Peyer's patch (tissue), 4 donors: ENCODE measurements around the gene PILRB. TPM values are rescaled to one million over a fixed set of nuclear protein-coding genes. Genes with fewer than 3 reads are reported as not detected.
"Not testable (repeated sequence)": the region's sequence is repeated elsewhere in the genome, so short reads cannot be mapped to it uniquely, and the experiment has no call there.

Source experiments
- DNase-seq, 3 donors: peaks; one replicate each; pipeline ENCODE4 v3.0.0-alpha.2; 2017 to 2019
- H3K27ac ChIP-seq, 4 donors: fragments of 200-600 bp; sonication (generic); one replicate each; pipeline ENCODE4 v1.5.1; 2016 to 2019
- H3K27me3 ChIP-seq, 2 donors: fragments of 200-600 bp; sonication (generic); one replicate each; pipeline ENCODE4 v1.5.1; 2019
- H3K36me3 ChIP-seq, 3 donors: fragments of 200-600 bp; sonication (generic); one replicate each; pipeline ENCODE4 v1.5.1; 2016 to 2019
- H3K4me1 ChIP-seq, 4 donors: fragments of 200-600 bp; sonication (generic); one replicate each; pipeline ENCODE4 v1.5.1; 2016 to 2019
- H3K4me3 ChIP-seq, 4 donors: fragments of 200-600 bp; sonication (generic); 1 replicate in 3 of 4; 2 replicates in 1 of 4; pipeline ENCODE4 v1.5.1; 2016 to 2019; ENCODE audit warnings: mild to moderate bottlenecking in 1 of 4
- H3K9me3 ChIP-seq, 4 donors: fragments of 200-600 bp; sonication (generic); one replicate each; pipeline ENCODE4 v1.5.1; 2016 to 2019; ENCODE audit warnings: mild to moderate bottlenecking in 1 of 4
- CTCF ChIP-seq, 6 experiments: fragments of 450-650 bp in 4 of 6; fragments of 200-600 bp in 2 of 6; sonication (generic) in 1 of 6; IDR thresholded peaks; one replicate each; pipeline ENCODE4 v1.5.1; 2017 to 2019; ENCODE audit warnings: antibody characterized with exemption in 6 of 6, mild to moderate bottlenecking in 3 of 6, moderate library complexity in 1 of 6
- POLR2A ChIP-seq, 2 donors: fragments of 450-650 bp; IDR thresholded peaks; one replicate each; pipeline ENCODE4 v1.5.1; 2017; ENCODE audit warnings: antibody characterized with exemption in 2 of 2, mild to moderate bottlenecking in 2 of 2, moderate library complexity in 2 of 2
- total RNA-seq, 4 donors: library from RNA; depleted of rRNA; stranded (reverse); fragments of >200 nt; gene quantifications; one replicate each; pipeline ENCODE4 v1.1.0, GENCODE V29; 2016

The PILRB gene
- total RNA-seq, 4 donors from 2014 or later, result 73.6 to 179 (median 150) TPM

GRCh38 chr7:100380196-100380595 is 22.3 kb downstream of the PILRB start:
- TF ChIP-seq POLR2A (IDR thresholded peaks at IDR 0.05) (no peak), CTCF (IDR thresholded peaks at IDR 0.05) (no peak)
- Histone ChIP-seq H3K27me3 (no peaks in the 10 kb centered on the region), H3K36me3 (no peaks in the 10 kb centered on the region), H3K4me3 (no peak overlapping the region), H3K9me3 (no peaks in the 10 kb centered on the region), H3K27ac (no peak overlapping the region), H3K4me1 (no peaks in the 10 kb centered on the region)
- DNase-seq, result no peak

- DNase-seq, H3K36me3 ChIP-seq, H3K4me3 ChIP-seq, H3K27ac ChIP-seq, H3K4me1 ChIP-seq, H3K27me3 ChIP-seq, H3K9me3 ChIP-seq: not testable (repeated sequence)
These were observed 23.8 kb downstream of the PILRB start for GRCh38 chr7:100381531-100382233.

- H3K36me3 ChIP-seq, H3K27me3 ChIP-seq, H3K4me1 ChIP-seq, H3K4me3 ChIP-seq, H3K27ac ChIP-seq, DNase-seq, H3K9me3 ChIP-seq: not testable (repeated sequence)
- TF ChIP-seq POLR2A (IDR thresholded peaks at IDR 0.05), result peak in 1 of 2 donors; percentile 10
These were observed 24.4 kb downstream of the PILRB start for GRCh38 chr7:100382234-100382853.

- no peak overlapping the region for H3K27ac ChIP-seq
- TF ChIP-seq POLR2A (IDR thresholded peaks at IDR 0.05) (no peak), CTCF (IDR thresholded peaks at IDR 0.05) (no peak)
- no peaks in the 10 kb centered on the region for H3K27me3 ChIP-seq
- no peaks in the 10 kb centered on the region for H3K4me1 ChIP-seq
- H3K36me3 ChIP-seq, result no peaks in the 10 kb centered on the region
- DNase-seq, result no peak
- no peak overlapping the region for H3K4me3 ChIP-seq
- no peaks in the 10 kb centered on the region for H3K9me3 ChIP-seq
These were observed 26.8 kb downstream of the PILRB start for GRCh38 chr7:100384628-100385294.

GRCh38 chr7:100386940-100387339 is 29.0 kb downstream of the PILRB start:
- H3K36me3 ChIP-seq, result no peaks in the 10 kb centered on the region
- no peaks in the 10 kb centered on the region for H3K27me3 ChIP-seq
- no peak overlapping the region for H3K4me3 ChIP-seq
- no peak for DNase-seq
- H3K27ac ChIP-seq, result no peak overlapping the region
- no peaks in the 10 kb centered on the region for H3K4me1 ChIP-seq
- no peaks in the 10 kb centered on the region for H3K9me3 ChIP-seq
- TF ChIP-seq CTCF (IDR thresholded peaks at IDR 0.05) (no peak), POLR2A (IDR thresholded peaks at IDR 0.05) (no peak)

- DNase-seq, result no peak
- no peaks in the 10 kb centered on the region for H3K27me3 ChIP-seq
- H3K9me3 ChIP-seq, result no peaks in the 10 kb centered on the region
- no peaks in the 10 kb centered on the region for H3K36me3 ChIP-seq
- no peaks in the 10 kb centered on the region for H3K4me1 ChIP-seq
- no peak for TF ChIP-seq POLR2A (IDR thresholded peaks at IDR 0.05)
- TF ChIP-seq CTCF (IDR thresholded peaks at IDR 0.05), result no peak
- H3K4me3 ChIP-seq, result no peak overlapping the region
- H3K27ac ChIP-seq, result no peak overlapping the region
These were observed 29.8 kb downstream of the PILRB start for GRCh38 chr7:100387695-100388094.
